HG02642 (cell line): ENCODE measurements around the gene AZGP1.
"Not testable (repeated sequence)": the region's sequence is repeated elsewhere in the genome, so short reads cannot be mapped to it uniquely, and the experiment has no call there.

Source experiments
- ATAC-seq: cut with Tn5 transposase; IDR thresholded peaks from one replicate; pipeline ENCODE4 v1.9.1; 2021; ENCODE audit warnings: mild to moderate bottlenecking; ENCODE audit not compliant: unreplicated experiment, poor library complexity

The AZGP1 gene

GRCh38 chr7:100000239-100000638, 24.4 kb upstream of the AZGP1 start:
- ATAC-seq, result no peak

GRCh38 chr7:99997545-99998137, 21.8 kb upstream of the AZGP1 start:
- no peak for ATAC-seq

- no peak for ATAC-seq
Measured at GRCh38 chr7:99996755-99997544, 21.1 kb upstream of the AZGP1 start.

- ATAC-seq, result no peak
Measured at GRCh38 chr7:99994819-99995218, 19.0 kb upstream of the AZGP1 start.

- no peak for ATAC-seq
Measured at GRCh38 chr7:99992330-99993038, 16.7 kb upstream of the AZGP1 start.

GRCh38 chr7:99991543-99991942, 15.7 kb upstream of the AZGP1 start:
- not testable (repeated sequence) for ATAC-seq

GRCh38 chr7:99990460-99990852, 14.6 kb upstream of the AZGP1 start:
- no peak for ATAC-seq

- no peak for ATAC-seq
Measured at GRCh38 chr7:99987846-99988245, 12.0 kb upstream of the AZGP1 start.

GRCh38 chr7:99987306-99987705, 11.5 kb upstream of the AZGP1 start:
- not testable (repeated sequence) for ATAC-seq

- no peak for ATAC-seq
Measured at GRCh38 chr7:99984593-99984992, 8.8 kb upstream of the AZGP1 start.

- not testable (repeated sequence) for ATAC-seq
Measured at GRCh38 chr7:99981066-99981465, 5.2 kb upstream of the AZGP1 start.

GRCh38 chr7:99980448-99980872, 4.6 kb upstream of the AZGP1 start:
- not testable (repeated sequence) for ATAC-seq

- ATAC-seq, result not testable (repeated sequence)
Measured at GRCh38 chr7:99979814-99980225, 4.0 kb upstream of the AZGP1 start.

GRCh38 chr7:99976626-99977025, 795 bp upstream of the AZGP1 start:
- ATAC-seq, result no peak

- no peak for ATAC-seq
Measured at GRCh38 chr7:99974681-99975080, 1.1 kb downstream of the AZGP1 start.

- not testable (repeated sequence) for ATAC-seq
Measured at GRCh38 chr7:99973817-99974216, 2.0 kb downstream of the AZGP1 start.

- ATAC-seq, result no peak
Measured at GRCh38 chr7:99971242-99971641, 4.6 kb downstream of the AZGP1 start.

- ATAC-seq, result not testable (repeated sequence)
Measured at GRCh38 chr7:99969813-99970212, 6.0 kb downstream of the AZGP1 start.

- ATAC-seq, result no peak
Measured at GRCh38 chr7:99969298-99969697, 6.5 kb downstream of the AZGP1 start.

- ATAC-seq, result no peak
Measured at GRCh38 chr7:99958564-99959227, 17.1 kb downstream of the AZGP1 start.

- ATAC-seq, result no peak
Measured at GRCh38 chr7:99955247-99955646, 20.6 kb downstream of the AZGP1 start.
